LNCaP clone FGC (cell line): Measurements from ENCODE around the gene TROAP.

ENCODE experiments used
- DNase-seq: peaks from one replicate; pipeline ENCODE4 v3.0.0-alpha.2; 2011; ENCODE audit warnings: low read depth
- H3K4me3 ChIP-seq: 2 replicates; pipeline ENCODE4 v1.5.1; 2011; ENCODE audit warnings: mild to moderate bottlenecking, low read depth, low read length, control low read depth
- TF ChIP-seq, protein P1 (sequence below): IDR thresholded peaks from 2 replicates; pipeline ENCODE4 v1.5.1; 2012; ENCODE audit warnings: mild to moderate bottlenecking; ENCODE audit not compliant: control insufficient read depth, insufficient read depth; ENCODE audit errors: extremely low read depth

TROAP gene

DNA sequence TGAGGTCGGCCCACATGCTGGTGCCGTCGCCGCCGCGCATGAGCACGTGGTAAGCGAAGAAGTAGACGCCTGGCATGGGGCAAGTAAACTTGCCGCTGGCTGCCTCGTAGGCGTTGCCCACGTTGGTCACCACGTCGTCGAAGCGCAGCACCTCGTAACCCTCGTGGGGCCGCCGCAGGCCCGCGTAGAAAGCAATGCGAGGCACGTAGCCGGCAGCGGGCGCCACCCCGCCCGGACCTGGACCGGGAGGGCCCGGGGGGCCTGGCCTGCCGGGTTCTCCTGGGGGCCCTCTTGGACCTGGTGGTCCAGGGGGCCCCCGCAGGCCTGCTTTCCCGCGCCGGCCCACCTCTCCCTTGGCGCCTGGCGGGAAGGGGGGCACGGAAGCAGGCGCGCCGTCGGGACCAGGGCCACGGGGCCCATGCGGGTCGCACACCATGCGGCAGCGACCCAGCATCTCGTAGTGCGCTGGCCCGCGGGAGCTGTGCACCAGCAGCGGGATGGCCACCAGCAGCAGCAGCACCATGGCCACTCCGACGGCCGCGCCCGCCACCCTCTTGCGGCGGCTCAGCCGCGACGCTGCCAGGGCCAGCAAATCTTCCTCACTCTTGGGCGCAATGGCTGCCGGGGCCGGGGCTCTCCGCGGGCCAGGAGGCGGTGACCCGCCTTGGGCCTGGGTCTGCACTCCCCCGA is 13.0 kb downstream of the TROAP start:
- H3K4me3 ChIP-seq = peak overlapping the region; percentile 53
- TF ChIP-seq, protein P1, sequence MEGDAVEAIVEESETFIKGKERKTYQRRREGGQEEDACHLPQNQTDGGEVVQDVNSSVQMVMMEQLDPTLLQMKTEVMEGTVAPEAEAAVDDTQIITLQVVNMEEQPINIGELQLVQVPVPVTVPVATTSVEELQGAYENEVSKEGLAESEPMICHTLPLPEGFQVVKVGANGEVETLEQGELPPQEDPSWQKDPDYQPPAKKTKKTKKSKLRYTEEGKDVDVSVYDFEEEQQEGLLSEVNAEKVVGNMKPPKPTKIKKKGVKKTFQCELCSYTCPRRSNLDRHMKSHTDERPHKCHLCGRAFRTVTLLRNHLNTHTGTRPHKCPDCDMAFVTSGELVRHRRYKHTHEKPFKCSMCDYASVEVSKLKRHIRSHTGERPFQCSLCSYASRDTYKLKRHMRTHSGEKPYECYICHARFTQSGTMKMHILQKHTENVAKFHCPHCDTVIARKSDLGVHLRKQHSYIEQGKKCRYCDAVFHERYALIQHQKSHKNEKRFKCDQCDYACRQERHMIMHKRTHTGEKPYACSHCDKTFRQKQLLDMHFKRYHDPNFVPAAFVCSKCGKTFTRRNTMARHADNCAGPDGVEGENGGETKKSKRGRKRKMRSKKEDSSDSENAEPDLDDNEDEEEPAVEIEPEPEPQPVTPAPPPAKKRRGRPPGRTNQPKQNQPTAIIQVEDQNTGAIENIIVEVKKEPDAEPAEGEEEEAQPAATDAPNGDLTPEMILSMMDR = no peak

GRCh38 chr12:49336645-49337584 is 13.9 kb downstream of the TROAP start, which contains the start of gene C1QL4:
Gene C1QL4, minus strand, starts transcription at chr12:49337188. Its CDS starts 711 bp downstream, at chr12:49336477.
- TF ChIP-seq, protein P1 = peak; percentile 89
- DNase-seq = no peak

More for the DNA sequence above, 13.0 kb downstream of the TROAP start:
- DNase-seq = no peak

DNA sequence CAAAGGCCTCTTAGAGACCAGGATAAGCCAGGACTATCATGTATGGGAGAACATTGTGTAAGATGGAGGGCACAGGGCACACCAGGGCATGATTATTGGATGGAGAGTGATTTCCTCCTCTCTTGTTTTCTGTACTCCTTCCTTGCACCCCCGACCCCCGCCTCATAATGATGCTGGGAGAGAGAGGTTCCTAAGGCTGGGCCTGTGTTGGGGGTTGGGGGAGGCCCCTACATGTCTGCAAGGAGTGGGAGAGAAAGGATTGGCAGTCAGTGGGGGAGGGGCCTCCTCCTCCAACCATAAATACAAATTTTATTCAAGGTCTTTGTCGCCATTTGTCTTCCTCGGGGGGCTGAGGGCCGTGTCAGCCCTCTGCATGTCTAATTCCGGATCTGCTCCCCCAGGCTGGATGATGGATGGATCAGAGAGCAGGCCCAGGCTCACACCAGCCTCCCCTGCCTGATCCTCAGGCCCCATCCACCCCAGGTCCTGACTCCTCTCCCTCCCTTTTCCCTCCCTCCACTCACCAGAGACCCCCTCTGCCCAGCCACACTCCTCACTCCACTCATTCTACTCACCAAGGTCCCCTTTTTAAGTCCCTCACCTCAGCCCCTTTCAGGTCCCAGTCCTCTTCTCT is 15.9 kb downstream of the TROAP start:
- no peak overlapping the region for H3K4me3 ChIP-seq
- TF ChIP-seq, protein P1 = no peak
- DNase-seq = no peak

More at GRCh38 chr12:49336645-49337584, 13.9 kb downstream of the TROAP start, which contains the start of gene C1QL4:
- peak within 1 kb of the TSS; percentile 53 for H3K4me3 ChIP-seq

- TF ChIP-seq, protein P1 = no peak
- no peak overlapping the region for H3K4me3 ChIP-seq
- DNase-seq = no peak
Measured at GRCh38 chr12:49339464-49339861, 16.4 kb downstream of the TROAP start.

DNA sequence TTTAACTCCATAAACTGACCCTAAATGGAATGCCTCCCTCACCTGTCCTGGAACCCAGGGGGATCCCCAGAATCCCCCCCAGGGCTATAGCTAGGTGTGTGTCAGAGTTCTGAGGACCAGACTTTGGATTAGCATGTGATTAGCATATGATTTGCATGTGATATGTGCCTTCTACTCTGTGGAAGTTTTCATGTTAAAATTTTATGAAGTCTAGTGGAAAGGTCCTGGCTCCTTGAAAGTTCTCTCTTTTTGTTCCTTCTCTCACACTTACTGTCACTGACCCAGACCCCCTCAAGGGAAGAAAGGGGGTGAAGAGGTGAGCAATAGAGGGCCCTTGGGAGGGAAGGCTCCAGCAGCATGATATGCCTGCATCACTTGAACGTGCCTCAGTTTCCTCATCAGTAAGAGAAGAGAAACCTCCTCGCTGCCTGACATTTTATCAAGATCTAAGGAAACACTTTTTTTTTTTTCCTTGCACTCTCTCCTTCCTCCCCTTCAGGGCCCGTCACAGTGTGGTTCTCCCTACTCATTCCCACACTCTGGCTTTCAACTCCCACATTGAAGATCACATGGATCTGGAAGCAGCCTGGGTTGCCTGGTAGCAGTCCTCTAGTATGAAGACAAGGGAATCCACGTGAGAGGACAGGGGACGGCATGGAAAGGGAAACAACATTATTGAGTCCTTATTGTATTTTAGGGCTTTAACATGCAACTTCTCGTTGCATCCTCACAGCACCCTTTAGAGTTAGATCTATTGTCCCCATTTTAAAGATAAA is 17.2 kb downstream of the TROAP start:
- DNase-seq = no peak
- no peak overlapping the region for H3K4me3 ChIP-seq
- TF ChIP-seq, protein P1 = no peak
